Measurements from ENCODE around the gene SLC12A6. TPM values are rescaled to one million over a fixed set of nuclear protein-coding genes. Genes with fewer than 3 reads are reported as not detected.
A peak's percentile ranks its signal among the peaks of the same experiment; 100 is the strongest.

Gene SLC12A6
- total RNA-seq, 2 donors from 2014 or later = 25.2 to 33.6 TPM

DNA sequence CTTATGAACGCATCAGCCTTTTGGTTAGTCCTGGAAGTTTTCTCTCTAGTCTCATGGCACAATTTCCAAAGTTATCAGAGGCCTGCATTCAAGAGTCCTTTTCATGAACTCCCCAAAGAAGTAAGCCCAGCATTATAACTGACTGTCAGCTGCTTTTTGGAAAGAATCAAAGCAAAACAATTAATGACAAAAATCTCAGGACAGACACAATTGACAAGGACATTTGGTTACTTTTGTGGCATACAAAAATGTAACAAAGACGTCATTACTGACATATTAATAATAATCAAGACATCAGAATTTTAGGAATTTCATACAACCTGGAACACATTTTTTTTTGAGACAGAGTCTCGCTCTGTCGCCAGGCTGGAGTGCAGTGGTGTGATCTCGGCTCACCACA, 148.9 kb downstream of the SLC12A6 start:
- Mint-ChIP-seq H3K9me3 (no peaks in the 10 kb centered on the region), H3K27me3 (no peaks in the 10 kb centered on the region), H3K36me3 (ENCODE audit: low read depth) (peaks cover 4% of the 10 kb centered on the region), H3K27ac (no peak overlapping the region), H3K4me1 (peaks cover 7% of the 10 kb centered on the region), H3K4me3 (no peak overlapping the region)
- no peak for ATAC-seq (replicated peaks)

DNA sequence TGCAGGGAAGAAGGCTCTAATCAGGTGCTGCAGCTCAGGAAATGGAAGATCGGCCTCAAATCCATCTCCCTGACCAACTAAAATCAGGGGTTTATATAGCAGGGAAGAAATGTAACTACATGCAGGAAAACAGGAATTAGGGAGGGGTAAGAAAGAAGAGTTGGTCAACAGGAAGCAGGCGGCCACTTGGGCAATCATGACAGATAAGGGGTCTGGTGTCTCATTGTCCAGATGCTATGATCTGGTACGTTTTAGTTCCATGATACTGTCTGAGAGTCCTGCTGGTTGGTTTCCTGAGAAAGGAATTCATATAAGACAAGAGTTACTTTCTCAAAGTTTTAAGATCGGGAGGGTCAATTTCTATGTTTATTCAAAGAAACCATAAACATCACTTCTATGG, 151.9 kb downstream of the SLC12A6 start:
- H3K4me3 Mint-ChIP-seq = no peak overlapping the region
- H3K27ac Mint-ChIP-seq = peak overlapping the region; percentile 44
- ATAC-seq (replicated peaks) = no peak

DNA sequence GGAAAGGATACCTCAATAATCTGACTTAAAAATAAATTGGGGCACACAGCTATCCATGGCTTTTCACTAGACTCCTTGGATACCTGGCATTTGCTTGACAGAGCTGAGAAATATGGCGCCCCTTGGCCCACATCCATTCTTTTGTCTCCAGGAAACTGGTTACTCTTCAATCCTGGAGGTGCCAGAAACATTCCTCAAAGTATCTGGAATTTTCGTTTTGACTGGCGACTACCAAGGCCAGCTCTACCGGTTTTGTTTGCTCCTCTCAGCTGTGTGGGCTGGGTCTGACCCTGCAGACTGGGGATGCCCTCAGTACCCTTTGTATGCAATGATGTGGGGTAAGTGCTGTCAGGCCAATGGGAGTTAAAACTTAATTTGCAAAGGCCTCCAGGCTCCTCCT, 154.6 kb downstream of the SLC12A6 start:
- peaks cover 4% of the 10 kb centered on the region for H3K36me3 Mint-ChIP-seq (ENCODE audit: low read depth)
- ATAC-seq (replicated peaks) = no peak
- no peaks in the 10 kb centered on the region for H3K27me3 Mint-ChIP-seq
- no peak overlapping the region for H3K27ac Mint-ChIP-seq
- no peaks in the 10 kb centered on the region for H3K9me3 Mint-ChIP-seq
- H3K4me1 Mint-ChIP-seq = peaks cover 16% of the 10 kb centered on the region
- H3K4me3 Mint-ChIP-seq = no peak overlapping the region

More for the DNA sequence above, 151.9 kb downstream of the SLC12A6 start:
- Mint-ChIP-seq H3K36me3 (ENCODE audit: low read depth) (peaks cover 4% of the 10 kb centered on the region), H3K27me3 (no peaks in the 10 kb centered on the region), H3K9me3 (no peaks in the 10 kb centered on the region), H3K4me1 (peaks cover 11% of the 10 kb centered on the region)

Other genes starting within 250 kb of the SLC12A6 start
- gene EMC7, start 235.9 kb downstream of the SLC12A6 start, total RNA-seq = 10 to 100 TPM; 33.2 to 66.2 TPM
- gene PGBD4, start 235.7 kb downstream of the SLC12A6 start, total RNA-seq = 1 to 10 TPM; 2.8 to 2.9 TPM
- 10 to 100 TPM; 41.6 to 51.3 TPM for gene KATNBL1, start 127.7 kb downstream of the SLC12A6 start, total RNA-seq
- 100 to 1,000 TPM in 1 of 2 donors, 10 to 100 TPM in 1; 83.0 to 118 TPM for gene EMC4, start 112.8 kb downstream of the SLC12A6 start, total RNA-seq
- gene NOP10, start 5.4 kb upstream of the SLC12A6 start, total RNA-seq = 100 to 1,000 TPM; 150 to 210 TPM
- not detected for gene NUTM1, start 5.5 kb upstream of the SLC12A6 start, total RNA-seq
- gene LPCAT4, start 29.4 kb upstream of the SLC12A6 start, total RNA-seq = 10 to 100 TPM; 73.8 to 95.0 TPM
- gene GOLGA8A, start 100.0 kb upstream of the SLC12A6 start, total RNA-seq = 100 to 1,000 TPM; 169 to 560 TPM
- gene GOLGA8B, start 245.9 kb upstream of the SLC12A6 start, total RNA-seq = 100 to 1,000 TPM; 202 to 437 TPM